K562 (cell line): ENCODE data around the gene FOXP3. TPM values are rescaled to one million over a fixed set of nuclear protein-coding genes. Genes with fewer than 3 reads are reported as not detected.

ENCODE experiments used
- E4F1 ChIP-seq: fragments of 250-450 bp; sonication (Bioruptor Pico); IDR thresholded peaks from 2 replicates; pipeline ENCODE4 v1.5.0; 2021; ENCODE audit warnings: mild to moderate bottlenecking, borderline replicate concordance
- MAFG ChIP-seq: fragments of 450-650 bp; conservative IDR thresholded peaks from 2 replicates; pipeline ENCODE4 v1.6.1; 2016; ENCODE audit warnings: missing genetic modification characterization, missing compliant biosample characterization
- ZNF316 ChIP-seq: fragments of 450-650 bp; IDR thresholded peaks from 2 replicates; pipeline ENCODE4 v1.6.1; 2016
- polyA plus RNA-seq, 8 experiments: library from polyadenylated mRNA; depleted of rRNA in 4 of 8; stranded (reverse) in 5 of 8; unstranded in 3 of 8; fragments of >200 nt; fragmentation: Nextera tagmentation in 2 of 8; fragmentation: Illumina TruSeq in 1 of 8; extraction: Ambion mirVana in 2 of 8; extraction: Trizol in 1 of 8; gene quantifications; 2 replicates each; pipeline versions ENCODE4 v1.2.1 to v1.2.3, GENCODE V29; 2011 to 2014; ENCODE audit warnings: inconsistent platforms in 1 of 8, missing spikeins in 1 of 8
- total RNA-seq, 7 experiments: library from RNA; depleted of rRNA in 6 of 7; stranded (reverse); fragments of >200 nt in 6 of 7; fragmentation: Illumina TruSeq in 2 of 7; extraction: Trizol in 2 of 7; gene quantifications; 2 replicates each; pipeline versions ENCODE4 v1.2.1 to v1.2.3, GENCODE V29; 2011 to 2021; ENCODE audit warnings: low replicate concordance in 1 of 7
- TF ChIP-seq, protein P1 (sequence below): fragments of 250-450 bp; sonication (Bioruptor Pico); IDR thresholded peaks from 2 replicates; pipeline ENCODE4 v1.4.0; 2020; ENCODE audit warnings: mild to moderate bottlenecking, moderate library complexity

The FOXP3 gene
- total and polyA plus RNA-seq, 9 of the 15 experiments (the other 6 are each of a cell fraction or from before 2014, with no cell fraction given) = 0.04 to 0.24 (median 0.07) TPM; not detected in 4

GRCh38 chrX:49242545-49243066, 21.9 kb downstream of the FOXP3 start (continued):
- peak; percentile 63 for TF ChIP-seq ZNF316
- TF ChIP-seq, protein P1, sequence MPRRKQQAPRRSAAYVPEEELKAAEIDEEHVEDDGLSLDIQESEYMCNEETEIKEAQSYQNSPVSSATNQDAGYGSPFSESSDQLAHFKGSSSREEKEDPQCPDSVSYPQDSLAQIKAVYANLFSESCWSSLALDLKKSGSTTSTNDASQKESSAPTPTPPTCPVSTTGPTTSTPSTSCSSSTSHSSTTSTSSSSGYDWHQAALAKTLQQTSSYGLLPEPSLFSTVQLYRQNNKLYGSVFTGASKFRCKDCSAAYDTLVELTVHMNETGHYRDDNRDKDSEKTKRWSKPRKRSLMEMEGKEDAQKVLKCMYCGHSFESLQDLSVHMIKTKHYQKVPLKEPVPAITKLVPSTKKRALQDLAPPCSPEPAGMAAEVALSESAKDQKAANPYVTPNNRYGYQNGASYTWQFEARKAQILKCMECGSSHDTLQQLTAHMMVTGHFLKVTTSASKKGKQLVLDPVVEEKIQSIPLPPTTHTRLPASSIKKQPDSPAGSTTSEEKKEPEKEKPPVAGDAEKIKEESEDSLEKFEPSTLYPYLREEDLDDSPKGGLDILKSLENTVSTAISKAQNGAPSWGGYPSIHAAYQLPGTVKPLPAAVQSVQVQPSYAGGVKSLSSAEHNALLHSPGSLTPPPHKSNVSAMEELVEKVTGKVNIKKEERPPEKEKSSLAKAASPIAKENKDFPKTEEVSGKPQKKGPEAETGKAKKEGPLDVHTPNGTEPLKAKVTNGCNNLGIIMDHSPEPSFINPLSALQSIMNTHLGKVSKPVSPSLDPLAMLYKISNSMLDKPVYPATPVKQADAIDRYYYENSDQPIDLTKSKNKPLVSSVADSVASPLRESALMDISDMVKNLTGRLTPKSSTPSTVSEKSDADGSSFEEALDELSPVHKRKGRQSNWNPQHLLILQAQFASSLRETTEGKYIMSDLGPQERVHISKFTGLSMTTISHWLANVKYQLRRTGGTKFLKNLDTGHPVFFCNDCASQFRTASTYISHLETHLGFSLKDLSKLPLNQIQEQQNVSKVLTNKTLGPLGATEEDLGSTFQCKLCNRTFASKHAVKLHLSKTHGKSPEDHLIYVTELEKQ (CRISPR knock-in tag) = no peak
- TF ChIP-seq E4F1 (CRISPR knock-in tag) = no peak
- peak; percentile 75 for TF ChIP-seq MAFG (tag)
